H1 (cell line): ENCODE measurements around the gene SLC22A13. TPM values are rescaled to one million over a fixed set of nuclear protein-coding genes. Genes with fewer than 3 reads are reported as not detected.

Source experiments
- CTCF ChIA-PET: fragments of 300-600 bp; sonication (Branson Sonifier 250); formaldehyde crosslinking; loops from one replicate; lab custom pipeline; 2021; ENCODE audit not compliant: partially characterized antibody; lab: Charles Lee
- POLR2A ChIA-PET: fragments of 300-600 bp; sonication (Branson Sonifier 250); formaldehyde crosslinking; loops from one replicate; lab custom pipeline; 2021; ENCODE audit warnings: inconsistent platforms; ENCODE audit not compliant: partially characterized antibody; lab: Charles Lee
- DNase-seq, 2 experiments: peaks; one replicate each; pipeline versions ENCODE4 v3.0.0 to v3.0.0-alpha.2; 2010 to 2022; ENCODE audit warnings: low spot score in 2 of 2, low read depth in 1 of 2, mixed read lengths in 1 of 2
- FAIRE-seq: peaks from 2 replicates; lab custom pipeline; 2011; peaks lifted over from hg19 to GRCh38; lab: Jason Lieb, UNC
- H2AFZ ChIP-seq: 2 replicates; pipeline ENCODE4 v1.8.1; 2012; ENCODE audit warnings: low read length, inconsistent platforms
- H2AK5ac ChIP-seq: 2 replicates; pipeline ENCODE4 v1.6.1; 2013; ENCODE audit warnings: low read depth, low read length
- H2BK120ac ChIP-seq: replicated peaks from 2 replicates; pipeline ENCODE3; 2013; ENCODE audit warnings: low read depth, low read length, inconsistent platforms
- H2BK12ac ChIP-seq: 2 replicates; pipeline ENCODE4 v1.6.1; 2013; ENCODE audit warnings: low read depth, low read length
- H2BK15ac ChIP-seq: 2 replicates; pipeline ENCODE4 v1.6.1; 2013; ENCODE audit warnings: low read length
- H2BK20ac ChIP-seq: 2 replicates; pipeline ENCODE4 v1.6.1; 2013; ENCODE audit warnings: low read length
- H2BK5ac ChIP-seq: 2 replicates; pipeline ENCODE4 v1.6.1; 2013; ENCODE audit warnings: low read depth, low read length
- H3K14ac ChIP-seq: 2 replicates; pipeline ENCODE4 v1.6.1; 2013; ENCODE audit warnings: inconsistent platforms; ENCODE audit not compliant: insufficient read length
- H3K18ac ChIP-seq: 2 replicates; pipeline ENCODE4 v1.6.1; 2013; ENCODE audit warnings: low read length; ENCODE audit errors: extremely low read depth
- H3K23ac ChIP-seq: 2 replicates; pipeline ENCODE4 v1.6.1; 2013; ENCODE audit warnings: inconsistent platforms; ENCODE audit not compliant: insufficient read length
- H3K23me2 ChIP-seq: 2 replicates; pipeline ENCODE4 v1.6.1; 2013; ENCODE audit warnings: low read depth, low read length
- H3K27ac ChIP-seq: 2 replicates; pipeline ENCODE4 v1.6.1; 2011; ENCODE audit warnings: low read depth, low read length, inconsistent platforms
- H3K27me3 ChIP-seq, 4 experiments: replicated peaks in 1 of 4; 1 replicate in 1 of 4; 2 replicates in 3 of 4; pipeline versions ENCODE4 v1.6.1 to v1.8.1; 2011 to 2013; ENCODE audit warnings: low read length in 3 of 4, mild to moderate bottlenecking in 3 of 4, inconsistent platforms in 2 of 4, mixed read lengths in 2 of 4, moderate library complexity in 1 of 4; ENCODE audit not compliant: control insufficient read depth in 3 of 4, insufficient read depth in 3 of 4; ENCODE audit errors: extremely low read depth in 1 of 4
- H3K36me3 ChIP-seq, 4 experiments: 2 replicates each; pipeline versions ENCODE4 v1.6.1 to v1.8.1; 2011 to 2013; ENCODE audit warnings: mild to moderate bottlenecking in 4 of 4, low read length in 3 of 4, moderate library complexity in 2 of 4, control low read depth in 1 of 4, inconsistent platforms in 1 of 4; ENCODE audit not compliant: insufficient read depth in 4 of 4, control insufficient read depth in 2 of 4
- H3K4ac ChIP-seq: replicated peaks from 2 replicates; pipeline ENCODE3; 2013; ENCODE audit warnings: low read length, low read depth, mixed read lengths, inconsistent platforms; ENCODE audit not compliant: insufficient read length
- H3K4me1 ChIP-seq, 4 experiments: replicated peaks in 1 of 4; 1 replicate in 1 of 4; 2 replicates in 3 of 4; pipeline versions ENCODE4 v1.6.1 to v1.8.1; 2011 to 2013; ENCODE audit warnings: low read length in 3 of 4, inconsistent platforms in 2 of 4, mixed read lengths in 1 of 4; ENCODE audit not compliant: insufficient read depth in 4 of 4, control insufficient read depth in 3 of 4
- H3K4me2 ChIP-seq, 2 experiments: 2 replicates each; pipeline versions ENCODE4 v1.6.1 to v1.8.1; 2011 to 2013; ENCODE audit warnings: low read depth in 2 of 2, low read length in 2 of 2, control low read depth in 1 of 2, inconsistent platforms in 1 of 2, mild to moderate bottlenecking in 1 of 2; ENCODE audit not compliant: insufficient read depth in 1 of 2
- H3K4me3 ChIP-seq, 4 experiments: fragments of 200-600, 300-600 bp in 1 of 4; sonication (generic), shearing (Covaris generic), sonication (Bioruptor Twin) in 1 of 4; 2 replicates each; pipeline versions ENCODE4 v1.5.1 to v1.8.1; 2011 to 2016; ENCODE audit warnings: low read length in 4 of 4, low read depth in 3 of 4, control low read depth in 2 of 4, inconsistent platforms in 2 of 4, mild to moderate bottlenecking in 2 of 4, mixed read lengths in 1 of 4, moderate library complexity in 1 of 4; ENCODE audit not compliant: insufficient read depth in 2 of 4; ENCODE audit errors: extremely low read depth in 1 of 4
- H3K56ac ChIP-seq: replicated peaks from 2 replicates; pipeline ENCODE3; 2013; ENCODE audit warnings: low read depth, mild to moderate bottlenecking, mixed read lengths, low read length, inconsistent platforms; ENCODE audit not compliant: insufficient read length
- H3K79me1 ChIP-seq: 2 replicates; pipeline ENCODE4 v1.6.1; 2013; ENCODE audit warnings: low read depth, low read length, control low read depth
- H3K79me2 ChIP-seq, 2 experiments: 2 replicates each; pipeline versions ENCODE4 v1.6.1 to v1.8.1; 2012 to 2013; ENCODE audit warnings: low read length in 2 of 2, mild to moderate bottlenecking in 2 of 2, inconsistent platforms in 1 of 2; ENCODE audit not compliant: insufficient read depth in 2 of 2, control insufficient read depth in 1 of 2
- H3K9ac ChIP-seq, 4 experiments: replicated peaks in 1 of 4; 1 replicate in 1 of 4; 2 replicates in 3 of 4; pipeline versions ENCODE4 v1.6.1 to v1.8.1; 2011 to 2013; ENCODE audit warnings: low read depth in 3 of 4, low read length in 3 of 4, control low read depth in 2 of 4, mild to moderate bottlenecking in 2 of 4, moderate library complexity in 2 of 4, inconsistent platforms in 1 of 4; ENCODE audit errors: extremely low read depth in 1 of 4
- H3K9me3 ChIP-seq, 2 experiments: 2 replicates each; pipeline versions ENCODE4 v1.6.1 to v1.8.1; 2012 to 2013; ENCODE audit warnings: mild to moderate bottlenecking in 2 of 2, moderate library complexity in 2 of 2, control low read depth in 1 of 2, inconsistent platforms in 1 of 2, low read depth in 1 of 2, low read length in 1 of 2, mixed read lengths in 1 of 2; ENCODE audit not compliant: insufficient read depth in 2 of 2
- H4K20me1 ChIP-seq, 2 experiments: replicated peaks in 1 of 2; 2 replicates each; pipeline versions ENCODE3 to v1.8.1; 2011 to 2013; ENCODE audit warnings: inconsistent platforms in 2 of 2, low read length in 2 of 2, mild to moderate bottlenecking in 1 of 2; ENCODE audit not compliant: insufficient read depth in 2 of 2, control insufficient read depth in 1 of 2
- H4K5ac ChIP-seq: 2 replicates; pipeline ENCODE4 v1.6.1; 2013; ENCODE audit warnings: low read length, low read depth, mixed read lengths, inconsistent platforms; ENCODE audit not compliant: insufficient read length
- H4K8ac ChIP-seq: 2 replicates; pipeline ENCODE4 v1.8.0; 2013; ENCODE audit warnings: mild to moderate bottlenecking, moderate library complexity, low read length, inconsistent platforms; ENCODE audit not compliant: insufficient read depth; ENCODE audit errors: extremely low read depth
- H4K91ac ChIP-seq: replicated peaks from 2 replicates; pipeline ENCODE3; 2013; ENCODE audit warnings: low read length, mixed read lengths, inconsistent platforms; ENCODE audit not compliant: insufficient read length
- CBX8 ChIP-seq: fragments of 300-800, 300-1000 bp; sonication (generic); IDR thresholded peaks from 2 replicates; pipeline ENCODE4 v1.7.1; 2016; ENCODE audit warnings: low read depth, low read length, borderline replicate concordance
- CHD2 ChIP-seq: IDR thresholded peaks from 2 replicates; pipeline ENCODE4 v1.6.1; 2012; ENCODE audit warnings: low read length, improper control_type of control experiment
- NANOG ChIP-seq: IDR thresholded peaks from 2 replicates; pipeline ENCODE4 v1.6.1; 2011; ENCODE audit warnings: low read length, low read depth, mild to moderate bottlenecking, inconsistent platforms; ENCODE audit not compliant: insufficient read depth, poor library complexity, severe bottlenecking
- POLR2AphosphoS5 ChIP-seq: IDR thresholded peaks from 2 replicates; pipeline ENCODE4 v1.6.1; 2011; ENCODE audit warnings: low read depth, low read length
- POU5F1 ChIP-seq: IDR thresholded peaks from 2 replicates; pipeline ENCODE4 v1.6.1; 2011; ENCODE audit warnings: low read depth, mild to moderate bottlenecking, low read length, moderate library complexity
- SIRT6 ChIP-seq: IDR thresholded peaks from one replicate; pipeline ENCODE4 v1.7.1; 2012; ENCODE audit warnings: low read length, inconsistent platforms
- SP4 ChIP-seq: IDR thresholded peaks from 2 replicates; pipeline ENCODE4 v1.6.1; 2012; ENCODE audit warnings: low read length, inconsistent platforms
- SUZ12 ChIP-seq: fragments of 200-600 bp; sonication (generic); IDR thresholded peaks from 2 replicates; pipeline ENCODE4 v1.6.1; 2012; ENCODE audit warnings: mild to moderate bottlenecking, inconsistent platforms, low read length, moderate library complexity, mixed read lengths
- TAF1 ChIP-seq: IDR thresholded peaks from 2 replicates; pipeline ENCODE4 v1.6.1; 2011; ENCODE audit warnings: mild to moderate bottlenecking, low read depth, low read length
- ZNF274 ChIP-seq: IDR thresholded peaks from 2 replicates; pipeline ENCODE4 v1.7.0; 2012; ENCODE audit warnings: low read length, borderline replicate concordance; ENCODE audit errors: extremely low read depth
- WGBS, 2 experiments: shearing (Covaris generic) in 1 of 2; methylation state at CpG; one replicate each; pipeline versions ENCODE4 v1.1.6 to v1.1.7; 2013 to 2015; ENCODE audit warnings: low lambda C conversion rate in 2 of 2, mixed read lengths in 2 of 2, inconsistent platforms in 1 of 2, low coverage in 1 of 2, missing lambda C conversion rate in 1 of 2; ENCODE audit not compliant: insufficient replicate concordance in 2 of 2, insufficient coverage in 1 of 2, insufficient read length in 1 of 2; ENCODE audit errors: extremely low coverage in 1 of 2, missing lambda C conversion rate in 1 of 2; 5-methylcytosine and 5-hydroxymethylcytosine counted together
- polyA plus RNA-seq, 7 experiments: library from polyadenylated mRNA; depleted of rRNA in 3 of 7; stranded (reverse) in 5 of 7; unstranded in 2 of 7; fragments of >200 nt in 5 of 7; fragments of 200-250 nt in 2 of 7; gene quantifications; 1 replicate in 5 of 7; 2 replicates in 1 of 7; 4 replicates in 1 of 7; pipeline versions ENCODE4 v1.2.1 to v1.2.3, GENCODE V29; 2011 to 2013; ENCODE audit warnings: missing spikeins in 2 of 7, mixed read lengths in 2 of 7
- total RNA-seq: library from RNA; stranded (reverse); fragmentation: NEBNext Ultra II Directional; extraction: Animal tissue kit (Norgen Biotek cat#: 25700); gene quantifications from 2 replicates; pipeline ENCODE4 v1.2.1, GENCODE V29; 2021

The SLC22A13 gene
- total and polyA plus RNA-seq, 2 of the 8 experiments (the other 6 are each of a cell fraction or from before 2014, with no cell fraction given) = 0.05 to 0.41 TPM

DNA sequence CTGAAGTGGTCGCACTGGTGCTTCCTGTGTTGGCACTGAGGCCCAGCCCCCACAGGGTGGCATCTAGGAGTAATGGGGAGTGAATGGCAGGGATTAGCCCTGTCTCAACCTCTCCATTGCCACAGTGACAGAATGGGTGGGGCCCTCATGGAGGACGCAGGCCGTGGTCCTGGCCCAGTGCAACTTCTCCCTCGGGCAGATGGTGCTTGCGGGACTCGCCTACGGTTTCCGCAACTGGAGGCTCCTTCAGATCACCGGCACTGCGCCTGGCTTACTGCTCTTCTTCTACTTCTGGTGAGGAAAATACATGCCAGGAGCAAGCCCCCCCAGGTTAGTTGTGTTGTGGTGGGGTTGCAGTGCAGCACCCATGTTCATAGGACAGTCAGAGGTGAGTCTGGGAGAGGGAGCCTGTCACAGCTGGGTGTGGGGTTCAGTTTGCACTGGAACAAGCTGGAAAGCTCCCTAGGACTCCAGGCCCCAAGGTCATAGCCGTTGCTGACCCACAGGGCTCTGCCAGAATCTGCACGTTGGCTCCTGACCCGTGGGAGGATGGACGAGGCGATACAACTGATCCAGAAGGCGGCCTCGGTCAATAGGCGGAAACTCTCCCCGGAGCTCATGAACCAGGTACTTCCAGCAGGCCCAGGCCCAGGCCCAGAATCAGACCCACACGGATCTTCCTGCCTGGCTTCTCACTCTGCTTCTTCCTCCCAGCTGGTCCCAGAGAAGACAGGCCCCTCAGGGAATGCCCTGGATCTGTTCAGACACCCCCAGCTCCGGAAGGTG lies 9.4 kb downstream of the SLC22A13 start:
- no peaks in the 10 kb centered on the region for H3K36me3 ChIP-seq
- H3K4me1 ChIP-seq = no peaks in the 10 kb centered on the region
- no peak overlapping the region for H2AFZ ChIP-seq
- H4K20me1 ChIP-seq = no peaks in the 10 kb centered on the region
- no peaks in the 10 kb centered on the region for H3K79me1 ChIP-seq
- 91% methylated on average over 21 of the region's 21 CpGs; no CpG with 5 or more reads in 1 of the 2 experiments for WGBS, 2 experiments
- H4K5ac ChIP-seq = no peak overlapping the region
- no peak for DNase-seq
- H3K4me3 ChIP-seq = no peak overlapping the region
- no peak overlapping the region for H2BK20ac ChIP-seq
- no peak overlapping the region for H4K91ac ChIP-seq
- CTCF ChIA-PET = interaction anchor here (1.3 to 1.5 kb wide), 2 partner anchors 24 to 71 kb away, joined by 3 to 4 read pairs; no protein-coding TSS in a partner anchor
- H3K4me2 ChIP-seq = no peak overlapping the region
- no peak overlapping the region for H3K4ac ChIP-seq
- H3K27ac ChIP-seq = no peak overlapping the region
- no peak overlapping the region for H3K56ac ChIP-seq
- H3K9me3 ChIP-seq = no peaks in the 10 kb centered on the region
- no peaks in the 10 kb centered on the region for H3K79me2 ChIP-seq
- H2BK15ac ChIP-seq = no peak overlapping the region
- POLR2A ChIA-PET = no interaction called here
- FAIRE-seq = no peak
- H3K23me2 ChIP-seq = no peaks in the 10 kb centered on the region
- H3K18ac ChIP-seq = no peak overlapping the region
- H3K9ac ChIP-seq = no peak overlapping the region
- H3K14ac ChIP-seq = no peak overlapping the region
- no peak overlapping the region for H3K23ac ChIP-seq
- H2AK5ac ChIP-seq = no peak overlapping the region
- H2BK120ac ChIP-seq = no peak overlapping the region
- H2BK5ac ChIP-seq = no peak overlapping the region
- no peaks in the 10 kb centered on the region for H3K27me3 ChIP-seq
- H2BK12ac ChIP-seq = no peak overlapping the region
- no peak overlapping the region for H4K8ac ChIP-seq
- TF ChIP-seq POU5F1 (no peak), SP4 (no peak), SUZ12 (no peak), POLR2AphosphoS5 (no peak), NANOG (no peak), SIRT6 (no peak), ZNF274 (no peak), CBX8 (no peak), CHD2 (no peak), TAF1 (no peak)
